Neuronal stem cell (in vitro differentiated cells): ENCODE measurements around the gene ATG4C.

ENCODE experiments used
- DNase-seq: peaks from one replicate; pipeline ENCODE4 v3.0.0-alpha.2; 2013; ENCODE audit warnings: low spot score
- H2AFZ ChIP-seq: one replicate; pipeline ENCODE4 v1.6.1; 2013; ENCODE audit warnings: mild to moderate bottlenecking, low read length, inconsistent platforms
- H2AK5ac ChIP-seq: 2 replicates; pipeline ENCODE4 v1.6.1; 2013; ENCODE audit warnings: low read depth, mild to moderate bottlenecking, inconsistent platforms, low read length, moderate library complexity, mixed read lengths
- H2BK120ac ChIP-seq: 2 replicates; pipeline ENCODE4 v1.6.1; 2013; ENCODE audit warnings: low read depth, mild to moderate bottlenecking, inconsistent platforms, low read length, moderate library complexity, mixed read lengths
- H2BK12ac ChIP-seq: one replicate; pipeline ENCODE4 v1.6.1; 2013; ENCODE audit warnings: low read length, inconsistent platforms
- H2BK15ac ChIP-seq: 2 replicates; pipeline ENCODE4 v1.6.1; 2013; ENCODE audit warnings: mild to moderate bottlenecking, low read length, inconsistent platforms, mixed read lengths
- H2BK5ac ChIP-seq: one replicate; pipeline ENCODE4 v1.6.1; 2013; ENCODE audit warnings: inconsistent platforms, mild to moderate bottlenecking, low read length, moderate library complexity
- H3K14ac ChIP-seq: one replicate; pipeline ENCODE4 v1.6.1; 2013; ENCODE audit warnings: low read length, inconsistent platforms
- H3K18ac ChIP-seq: 2 replicates; pipeline ENCODE4 v1.6.1; 2013; ENCODE audit warnings: low read length, inconsistent platforms
- H3K23ac ChIP-seq: 2 replicates; pipeline ENCODE4 v1.6.1; 2013; ENCODE audit warnings: low read depth, mild to moderate bottlenecking, mixed read lengths, low read length, inconsistent platforms; ENCODE audit not compliant: poor library complexity
- H3K27ac ChIP-seq: replicated peaks from 3 replicates; pipeline ENCODE4 v1.5.1; 2013; ENCODE audit warnings: low read length, inconsistent platforms
- H3K27me3 ChIP-seq, 3 experiments: 2 replicates each; pipeline ENCODE4 v1.6.1; 2013; ENCODE audit warnings: low read length in 3 of 3, mild to moderate bottlenecking in 2 of 3, inconsistent platforms in 1 of 3, low read depth in 1 of 3, mixed read lengths in 1 of 3, moderate library complexity in 1 of 3; ENCODE audit not compliant: control insufficient read depth in 3 of 3, insufficient read depth in 3 of 3
- H3K36me3 ChIP-seq, 2 donors: replicated peaks in 1 of 2; 2 replicates each; pipeline ENCODE4 v1.6.1; 2013; ENCODE audit warnings: low read length in 2 of 2; ENCODE audit not compliant: control insufficient read depth in 2 of 2, insufficient read depth in 2 of 2
- H3K4ac ChIP-seq: 2 replicates; pipeline ENCODE4 v1.6.1; 2013; ENCODE audit warnings: inconsistent platforms, mild to moderate bottlenecking, low read length, moderate library complexity
- H3K4me1 ChIP-seq, 2 donors: 1 replicate in 1 of 2; 2 replicates in 1 of 2; pipeline ENCODE4 v1.6.1; 2013; ENCODE audit warnings: low read length in 2 of 2, low read depth in 1 of 2; ENCODE audit not compliant: control insufficient read depth in 2 of 2, insufficient read depth in 1 of 2
- H3K4me2 ChIP-seq: one replicate; pipeline ENCODE4 v1.6.1; 2013; ENCODE audit warnings: mild to moderate bottlenecking, low read length, inconsistent platforms; ENCODE audit not compliant: insufficient read depth, poor library complexity, severe bottlenecking
- H3K4me3 ChIP-seq, 2 donors: 2 replicates each; pipeline ENCODE4 v1.5.1; 2013; ENCODE audit warnings: low read length in 2 of 2, mild to moderate bottlenecking in 2 of 2, inconsistent platforms in 1 of 2, moderate library complexity in 1 of 2
- H3K79me1 ChIP-seq: one replicate; pipeline ENCODE4 v1.6.1; 2013; ENCODE audit warnings: low read depth, mild to moderate bottlenecking, inconsistent platforms, low read length, moderate library complexity
- H3K9ac ChIP-seq: one replicate; pipeline ENCODE4 v1.6.1; 2013; ENCODE audit warnings: mild to moderate bottlenecking, low read depth, low read length, inconsistent platforms; ENCODE audit not compliant: poor library complexity
- H3K9me3 ChIP-seq, 2 donors: replicated peaks in 1 of 2; 2 replicates each; pipeline versions ENCODE3 to v1.6.1; 2013; ENCODE audit warnings: low read length in 2 of 2, mild to moderate bottlenecking in 2 of 2, inconsistent platforms in 1 of 2, low read depth in 1 of 2, mixed read lengths in 1 of 2, moderate library complexity in 1 of 2; ENCODE audit not compliant: control insufficient read depth in 2 of 2, insufficient read depth in 1 of 2
- H4K8ac ChIP-seq: one replicate; pipeline ENCODE4 v1.6.1; 2013; ENCODE audit warnings: low read depth, mild to moderate bottlenecking, inconsistent platforms, low read length, moderate library complexity
- H4K91ac ChIP-seq: one replicate; pipeline ENCODE4 v1.6.1; 2013; ENCODE audit warnings: low read length, low read depth, mild to moderate bottlenecking, inconsistent platforms; ENCODE audit not compliant: poor library complexity
- WGBS, 2 donors: extraction: QIAGEN DNeasy Blood & Tissue Kit; methylation state at CpG; one replicate each; pipeline ENCODE4 v1.1.7; 2013; ENCODE audit warnings: missing lambda C conversion rate in 2 of 2, mixed read lengths in 1 of 2; ENCODE audit not compliant: insufficient read length in 2 of 2, insufficient replicate concordance in 1 of 2; ENCODE audit errors: extremely low coverage in 2 of 2; 5-methylcytosine and 5-hydroxymethylcytosine counted together

The ATG4C gene

DNA sequence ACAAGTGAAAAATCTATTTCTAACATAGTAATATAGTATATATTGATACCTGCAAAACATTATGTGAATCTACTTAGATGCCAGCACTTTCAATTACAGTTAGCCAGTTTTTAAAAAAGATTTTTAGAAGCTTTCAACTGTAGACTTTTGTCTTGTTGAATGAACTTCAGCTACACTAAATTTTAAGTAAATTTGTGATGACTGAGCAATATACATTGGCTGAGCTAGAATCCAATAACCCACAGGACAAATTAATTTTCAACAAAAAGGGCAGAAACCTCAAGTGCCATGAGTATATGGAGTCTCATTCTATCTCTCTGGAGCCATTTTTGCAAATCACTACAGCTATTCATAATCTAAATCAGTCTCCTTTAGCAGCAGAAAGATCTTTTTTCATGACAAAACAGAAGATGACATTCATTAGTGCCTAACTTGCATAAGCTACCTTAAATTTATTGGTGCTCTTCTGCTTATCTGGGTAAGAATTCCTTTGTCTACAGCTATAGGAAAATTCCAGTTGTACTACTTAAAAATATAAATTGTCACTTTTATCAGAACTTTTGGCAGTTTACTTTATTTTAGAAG, 100.3 kb downstream of the ATG4C start:
- DNase-seq, result no peak
- no peak overlapping the region for H3K9ac ChIP-seq
- H3K9me3 ChIP-seq, result no peaks in the 10 kb centered on the region
- no peak overlapping the region for H2AFZ ChIP-seq
- no peak overlapping the region for H3K18ac ChIP-seq
- no peak overlapping the region for H3K27ac ChIP-seq
- H2BK5ac ChIP-seq, result no peak overlapping the region
- H2AK5ac ChIP-seq, result no peak overlapping the region
- H3K4me1 ChIP-seq, result peaks cover 2 to 5% of the 10 kb centered on the region in 2 donors
- H3K4me2 ChIP-seq, result no peak overlapping the region
- no peaks in the 10 kb centered on the region for H3K79me1 ChIP-seq
- no peak overlapping the region for H3K23ac ChIP-seq
- H4K8ac ChIP-seq, result no peak overlapping the region
- H2BK12ac ChIP-seq, result no peak overlapping the region
- H3K36me3 ChIP-seq, result no peaks in the 10 kb centered on the region
- H2BK120ac ChIP-seq, result no peak overlapping the region
- H3K4ac ChIP-seq, result no peak overlapping the region
- H3K27me3 ChIP-seq, result peaks cover 0 to 38% (median 0%) of the 10 kb centered on the region in 3 experiments
- no peak overlapping the region for H4K91ac ChIP-seq
- H2BK15ac ChIP-seq, result no peak overlapping the region
- H3K14ac ChIP-seq, result no peak overlapping the region
- H3K4me3 ChIP-seq, result no peak overlapping the region

- H3K36me3 ChIP-seq, result no peaks in the 10 kb centered on the region
- no peak overlapping the region for H2AFZ ChIP-seq
- H3K27ac ChIP-seq, result no peak overlapping the region
- no peak overlapping the region for H3K23ac ChIP-seq
- peaks cover 0 to 36% (median 0%) of the 10 kb centered on the region in 3 experiments for H3K27me3 ChIP-seq
- H3K4me1 ChIP-seq, result no peaks in the 10 kb centered on the region
- no peak overlapping the region for H2AK5ac ChIP-seq
- no peak overlapping the region for H3K4ac ChIP-seq
- DNase-seq, result no peak
- no peak overlapping the region for H3K4me3 ChIP-seq
- no peak overlapping the region for H4K91ac ChIP-seq
- no peak overlapping the region for H3K4me2 ChIP-seq
- no peak overlapping the region for H3K18ac ChIP-seq
- H3K9ac ChIP-seq, result no peak overlapping the region
- H3K9me3 ChIP-seq, result no peaks in the 10 kb centered on the region
- H2BK5ac ChIP-seq, result no peak overlapping the region
- H3K14ac ChIP-seq, result no peak overlapping the region
- H3K79me1 ChIP-seq, result no peaks in the 10 kb centered on the region
- H2BK12ac ChIP-seq, result no peak overlapping the region
- H4K8ac ChIP-seq, result no peak overlapping the region
- no CpG with 5 or more reads among the region's 6 CpGs for WGBS, 2 donors
- no peak overlapping the region for H2BK15ac ChIP-seq
- H2BK120ac ChIP-seq, result no peak overlapping the region
These were observed 104.0 kb downstream of the ATG4C start for GRCh38 chr1:62887799-62888507.

GRCh38 chr1:62891956-62892562, 108.1 kb downstream of the ATG4C start:
- no CpG with 5 or more reads among the region's 6 CpGs for WGBS, 2 donors
- Histone ChIP-seq H2BK120ac (no peak overlapping the region), H3K4me2 (no peak overlapping the region), H3K27ac (no peak overlapping the region), H2BK12ac (no peak overlapping the region), H3K4ac (no peak overlapping the region), H4K91ac (no peak overlapping the region), H3K9me3 (no peaks in the 10 kb centered on the region), H3K36me3 (no peaks in the 10 kb centered on the region), H2BK5ac (no peak overlapping the region), H2AK5ac (no peak overlapping the region), H3K23ac (no peak overlapping the region), H3K14ac (no peak overlapping the region), H3K4me1 (no peaks in the 10 kb centered on the region), H3K4me3 (no peak overlapping the region), H3K18ac (no peak overlapping the region), H3K27me3 (peaks cover 0 to 25% (median 0%) of the 10 kb centered on the region in 3 experiments), H2AFZ (no peak overlapping the region), H4K8ac (no peak overlapping the region), H3K79me1 (no peaks in the 10 kb centered on the region), H3K9ac (no peak overlapping the region), H2BK15ac (no peak overlapping the region)
- no peak for DNase-seq

DNA sequence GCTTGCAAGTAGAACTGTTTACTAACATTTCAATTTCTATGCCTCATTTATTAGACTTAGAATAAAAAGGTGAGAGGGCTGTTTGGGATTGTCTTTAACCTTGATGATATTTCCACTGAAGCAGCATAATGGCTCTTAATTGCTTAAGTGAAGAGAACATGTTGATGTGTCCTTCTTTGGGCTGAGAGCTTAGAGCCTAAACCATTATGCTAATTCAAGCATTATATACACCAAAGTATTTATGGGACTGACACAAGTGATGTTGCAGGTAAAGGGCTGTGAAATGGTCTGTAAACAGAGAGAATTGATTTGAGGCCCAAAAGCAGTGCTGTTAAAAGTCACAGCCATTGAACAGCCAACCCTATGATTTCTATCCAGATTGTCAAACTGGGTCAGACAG, 113.9 kb downstream of the ATG4C start:
- Histone ChIP-seq H2BK15ac (no peak overlapping the region), H3K4me3 (no peak overlapping the region), H3K36me3 (no peaks in the 10 kb centered on the region), H3K18ac (no peak overlapping the region), H3K4me2 (no peak overlapping the region), H3K4ac (no peak overlapping the region), H2BK12ac (no peak overlapping the region), H3K9ac (no peak overlapping the region), H2BK120ac (no peak overlapping the region), H3K9me3 (no peaks in the 10 kb centered on the region), H3K4me1 (no peaks in the 10 kb centered on the region), H4K8ac (no peak overlapping the region), H3K23ac (no peak overlapping the region), H2BK5ac (no peak overlapping the region), H3K14ac (no peak overlapping the region), H3K27ac (no peak overlapping the region), H3K27me3 (peaks cover 0 to 21% (median 0%) of the 10 kb centered on the region in 3 experiments), H4K91ac (no peak overlapping the region), H3K79me1 (no peaks in the 10 kb centered on the region), H2AFZ (no peak overlapping the region), H2AK5ac (no peak overlapping the region)
- no peak for DNase-seq
